ENCODE data around the gene FTSJ1.

The FTSJ1 gene

DNA sequence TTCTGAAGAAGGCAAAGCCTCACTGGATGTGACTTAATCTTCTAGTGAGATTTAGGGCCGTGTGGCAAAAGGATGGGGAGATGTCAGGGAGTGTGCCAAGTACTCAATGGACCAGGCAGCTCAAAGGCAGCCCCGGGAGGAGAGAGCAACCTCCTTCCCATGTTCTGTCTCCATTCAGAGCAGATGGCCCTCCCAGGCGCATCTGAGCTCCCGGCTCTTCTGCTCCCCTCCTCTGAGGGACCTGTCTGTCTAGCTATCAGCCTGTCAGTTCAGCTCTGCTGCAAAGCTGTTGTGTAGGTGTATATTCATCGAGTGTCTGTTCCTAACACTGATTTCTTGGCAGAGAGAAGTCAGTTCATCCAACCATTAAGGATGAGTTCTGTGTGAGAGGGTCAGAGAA, 21.9 kb downstream of the FTSJ1 start:
- DNase-seq (ENCODE audit: low read depth) = no peak
- no peak overlapping the region for H3K4me3 ChIP-seq (ENCODE audit: low read depth, low read length)
- TF ChIP-seq, protein P1, sequence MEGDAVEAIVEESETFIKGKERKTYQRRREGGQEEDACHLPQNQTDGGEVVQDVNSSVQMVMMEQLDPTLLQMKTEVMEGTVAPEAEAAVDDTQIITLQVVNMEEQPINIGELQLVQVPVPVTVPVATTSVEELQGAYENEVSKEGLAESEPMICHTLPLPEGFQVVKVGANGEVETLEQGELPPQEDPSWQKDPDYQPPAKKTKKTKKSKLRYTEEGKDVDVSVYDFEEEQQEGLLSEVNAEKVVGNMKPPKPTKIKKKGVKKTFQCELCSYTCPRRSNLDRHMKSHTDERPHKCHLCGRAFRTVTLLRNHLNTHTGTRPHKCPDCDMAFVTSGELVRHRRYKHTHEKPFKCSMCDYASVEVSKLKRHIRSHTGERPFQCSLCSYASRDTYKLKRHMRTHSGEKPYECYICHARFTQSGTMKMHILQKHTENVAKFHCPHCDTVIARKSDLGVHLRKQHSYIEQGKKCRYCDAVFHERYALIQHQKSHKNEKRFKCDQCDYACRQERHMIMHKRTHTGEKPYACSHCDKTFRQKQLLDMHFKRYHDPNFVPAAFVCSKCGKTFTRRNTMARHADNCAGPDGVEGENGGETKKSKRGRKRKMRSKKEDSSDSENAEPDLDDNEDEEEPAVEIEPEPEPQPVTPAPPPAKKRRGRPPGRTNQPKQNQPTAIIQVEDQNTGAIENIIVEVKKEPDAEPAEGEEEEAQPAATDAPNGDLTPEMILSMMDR (conservative IDR thresholded peaks at IDR 0.05; ENCODE audit: low read depth, low read length) = no peak

DNA sequence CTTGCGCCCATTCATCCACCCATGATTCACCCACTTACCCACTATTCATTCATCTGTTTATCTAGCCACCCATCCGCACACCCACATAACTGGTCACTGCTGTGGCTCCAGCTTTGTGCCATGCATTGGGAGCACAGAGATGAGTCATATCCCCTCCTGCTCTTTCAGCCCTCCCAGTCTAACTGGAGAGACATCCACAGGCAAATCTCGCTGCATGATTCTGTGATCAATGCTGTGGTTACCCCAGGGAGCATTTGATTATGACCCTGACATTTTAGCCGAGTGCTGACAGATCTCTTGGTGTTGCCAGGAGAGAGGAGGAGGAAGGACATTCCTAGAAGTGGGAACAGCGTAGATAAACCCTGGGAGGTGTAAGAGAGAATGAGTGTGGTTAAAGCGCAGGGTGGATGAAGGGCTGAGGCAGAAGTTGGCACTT, 22.4 kb downstream of the FTSJ1 start:
- no peak overlapping the region for H3K4me3 ChIP-seq (ENCODE audit: low read depth, low read length)
- TF ChIP-seq, protein P1 (conservative IDR thresholded peaks at IDR 0.05; ENCODE audit: low read depth, low read length) = no peak
- DNase-seq (ENCODE audit: low read depth) = peak; percentile 42

DNA sequence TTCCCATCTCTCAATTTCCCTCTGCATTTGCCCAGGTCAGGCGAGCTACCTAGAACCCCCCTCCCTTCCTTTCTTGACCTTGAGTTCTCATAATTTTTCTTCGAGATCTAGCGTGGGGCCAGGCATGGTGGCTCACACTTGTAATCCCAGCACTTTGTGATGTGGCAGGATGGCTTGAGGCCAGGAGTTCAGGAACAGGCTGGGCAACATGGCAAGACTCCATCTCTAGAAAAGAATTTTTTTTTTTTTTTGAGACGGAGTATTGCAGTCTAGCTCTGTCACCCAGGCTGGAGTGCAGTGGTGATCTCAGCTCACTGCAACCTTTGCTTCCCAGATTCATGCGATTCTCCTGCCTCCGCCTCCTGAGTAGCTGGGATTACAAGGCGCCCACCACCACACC, 28.3 kb downstream of the FTSJ1 start:
- no peak overlapping the region for H3K4me3 ChIP-seq (ENCODE audit: low read depth, low read length)
- no peak for DNase-seq (ENCODE audit: low read depth)
- TF ChIP-seq, protein P1 (conservative IDR thresholded peaks at IDR 0.05; ENCODE audit: low read depth, low read length) = no peak

DNA sequence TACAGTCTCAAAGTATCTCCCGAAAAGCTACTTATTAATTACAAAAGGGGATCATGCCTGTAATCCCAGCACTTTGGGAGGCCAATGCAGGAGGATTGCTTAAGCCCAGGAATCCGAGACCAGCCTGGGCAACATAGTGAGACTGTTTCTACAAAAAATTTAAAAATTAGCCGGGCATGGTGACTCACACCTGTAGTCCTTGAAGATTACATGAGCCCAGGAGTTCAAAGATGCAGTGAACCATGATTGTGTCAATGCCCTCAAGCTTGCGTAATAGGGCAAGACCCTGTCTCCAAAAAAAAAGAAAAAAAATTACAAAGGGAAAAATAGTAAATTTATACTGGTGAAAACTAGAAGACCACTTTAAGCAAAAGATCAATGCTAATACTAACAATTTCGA, 29.5 kb downstream of the FTSJ1 start:
- TF ChIP-seq, protein P1 (conservative IDR thresholded peaks at IDR 0.05; ENCODE audit: low read depth, low read length) = no peak
- no peak for DNase-seq (ENCODE audit: low read depth)

DNA sequence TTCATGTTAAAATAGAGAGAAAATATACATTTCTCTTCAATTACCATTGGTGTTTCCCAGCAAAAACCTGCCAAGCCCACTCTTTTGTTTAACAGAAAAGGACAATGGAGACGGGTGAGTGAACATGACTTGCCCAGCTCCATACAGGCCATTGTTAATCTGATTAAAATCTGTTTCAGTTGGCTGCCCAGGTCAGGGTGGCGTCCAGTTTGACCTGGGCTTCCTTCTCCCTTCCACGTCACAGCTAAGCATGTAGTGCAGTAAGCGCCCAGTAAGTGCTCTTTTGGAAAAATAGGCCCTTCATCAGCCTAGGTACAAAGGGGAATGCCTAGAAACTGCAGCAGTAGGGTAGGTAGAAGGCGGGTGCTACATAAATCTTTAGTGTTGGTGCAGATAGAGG, 31.2 kb downstream of the FTSJ1 start:
- H3K4me3 ChIP-seq (ENCODE audit: low read depth, low read length) = no peak overlapping the region
- no peak for DNase-seq (ENCODE audit: low read depth)
- TF ChIP-seq, protein P1 (conservative IDR thresholded peaks at IDR 0.05; ENCODE audit: low read depth, low read length) = no peak

More for the DNA sequence above, 29.5 kb downstream of the FTSJ1 start:
- no peak overlapping the region for H3K4me3 ChIP-seq (ENCODE audit: low read depth, low read length)

DNA sequence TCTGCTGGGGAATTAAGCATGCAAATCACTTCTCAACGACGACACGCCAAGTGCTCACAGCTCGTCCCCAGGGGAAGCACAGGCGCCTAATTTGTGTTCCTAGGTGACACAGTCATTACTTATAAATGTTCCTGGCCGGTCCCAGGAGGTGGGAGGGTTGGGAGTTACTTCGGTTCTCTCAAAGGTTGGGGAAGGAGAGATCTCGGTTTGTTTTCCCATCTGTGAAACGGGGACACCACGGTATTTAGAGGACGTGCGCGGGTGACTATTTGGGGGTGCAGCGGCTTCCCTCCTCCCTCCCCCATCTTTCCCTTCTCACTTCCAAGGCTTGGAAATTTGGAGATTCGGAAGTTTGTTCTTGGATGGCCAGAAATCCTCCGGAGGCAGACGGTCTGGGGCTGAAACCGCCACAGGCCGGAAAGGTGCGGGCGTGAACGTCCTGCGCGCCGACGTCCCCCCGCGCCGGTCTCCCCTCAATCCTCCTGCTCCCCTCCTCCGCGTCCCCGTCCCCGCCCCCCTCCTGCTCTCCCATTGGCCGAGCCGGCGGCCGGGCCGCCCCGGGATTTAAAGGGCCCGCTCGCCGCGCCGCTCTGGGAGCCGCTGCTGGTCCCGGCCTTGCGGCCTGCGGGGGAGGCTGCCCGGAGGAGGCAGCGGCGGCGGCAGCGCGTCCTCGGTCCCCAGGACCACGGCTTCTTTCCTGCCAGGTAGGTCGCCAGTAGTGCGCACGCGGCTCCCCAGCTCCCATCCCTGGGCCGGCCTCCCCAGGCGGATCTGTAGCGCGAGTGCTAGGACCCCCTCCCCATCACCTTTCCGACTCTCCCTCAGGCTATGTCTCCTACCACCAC, 32.6 kb downstream of the FTSJ1 start, which contains the start of gene PORCN:
Gene PORCN, plus strand, starts transcription at position 593 of the 845 bp plus-strand sequence. CDS start 829 bp downstream, outside the sequence.
- peak within 1 kb of the TSS; percentile 77 for H3K4me3 ChIP-seq (ENCODE audit: low read depth, low read length)
- TF ChIP-seq, protein P1 (conservative IDR thresholded peaks at IDR 0.05; ENCODE audit: low read depth, low read length) = no peak

DNA sequence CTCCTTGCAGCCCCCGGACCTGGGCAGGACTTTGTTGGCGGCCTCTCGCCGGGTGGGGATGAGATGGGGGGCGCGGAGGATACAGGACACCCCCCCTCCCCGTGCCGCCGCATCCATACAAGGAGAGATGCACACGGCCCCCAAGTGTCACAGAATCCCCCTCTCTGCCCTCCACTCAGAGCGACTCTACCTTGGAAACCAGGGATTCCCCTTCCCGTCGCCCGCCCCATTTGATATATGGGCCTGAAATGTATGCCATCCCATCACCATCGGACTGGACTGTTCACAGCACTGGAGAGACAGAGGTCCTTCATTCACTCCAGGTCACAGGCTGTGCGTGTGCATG, 33.2 kb downstream of the FTSJ1 start:
- H3K4me3 ChIP-seq (ENCODE audit: low read depth, low read length) = peak overlapping the region; percentile 77
- TF ChIP-seq, protein P1 (conservative IDR thresholded peaks at IDR 0.05; ENCODE audit: low read depth, low read length) = no peak
- no peak for DNase-seq (ENCODE audit: low read depth)

More for the DNA sequence above, 32.6 kb downstream of the FTSJ1 start, which contains the start of gene PORCN:
- DNase-seq (ENCODE audit: low read depth) = peak; percentile 57

All from choroid plexus epithelial cell (primary cell).